Brain microvascular endothelial cell (primary cell): ENCODE data around the gene LAMA3.
"Not testable (repeated sequence)": the region's sequence is repeated elsewhere in the genome, so short reads cannot be mapped to it uniquely, and the experiment has no call there.

Source experiments
- DNase-seq: peaks from one replicate; pipeline ENCODE4 v3.0.0-alpha.2; 2020
- H3K27ac ChIP-seq: fragments of 250-450 bp; sonication (Bioruptor Pico); 2 replicates; pipeline ENCODE4 v1.5.1; 2020; ENCODE audit warnings: mild to moderate bottlenecking, moderate library complexity
- H3K27me3 ChIP-seq: fragments of 250-450 bp; sonication (Bioruptor Pico); replicated peaks from 2 replicates; pipeline ENCODE4 v1.5.1; 2020; ENCODE audit warnings: mild to moderate bottlenecking
- H3K36me3 ChIP-seq: fragments of 250-450 bp; sonication (Bioruptor Pico); replicated peaks from 2 replicates; pipeline ENCODE4 v1.5.1; 2020; ENCODE audit warnings: mild to moderate bottlenecking
- H3K4me3 ChIP-seq: 2 replicates; pipeline ENCODE4 v1.5.1; 2011; ENCODE audit warnings: low read depth, mild to moderate bottlenecking, control low read depth, low read length, moderate library complexity
- CTCF ChIP-seq: IDR thresholded peaks from 2 replicates; pipeline ENCODE4 v1.5.1; 2011; ENCODE audit warnings: low read depth, mild to moderate bottlenecking, moderate library complexity, low read length, control low read depth, inconsistent platforms; ENCODE audit errors: missing control alignments
- in situ Hi-C: cut with HindIII; loops from 2 replicates; pipeline ENCODE4 v1.10.0; 2017; ENCODE audit warnings: low sequenced_read_pairs, low pct_ligation_motif_present

LAMA3 gene

GRCh38 chr18:23732439-23732838 is 43.2 kb downstream of the LAMA3 start:
- TF ChIP-seq CTCF, result no peak
- no peaks in the 10 kb centered on the region for H3K36me3 ChIP-seq
- no peak overlapping the region for H3K27ac ChIP-seq
- no peaks in the 10 kb centered on the region for H3K27me3 ChIP-seq
- in situ Hi-C loops, result no loop called here
- DNase-seq, result no peak
- H3K4me3 ChIP-seq, result no peak overlapping the region

GRCh38 chr18:23733265-23733664 is 44.0 kb downstream of the LAMA3 start:
- H3K4me3 ChIP-seq, H3K27me3 ChIP-seq, in situ Hi-C loops, H3K27ac ChIP-seq, DNase-seq, H3K36me3 ChIP-seq: not testable (repeated sequence)

- Histone ChIP-seq H3K4me3 (no peak overlapping the region), H3K36me3 (no peaks in the 10 kb centered on the region), H3K27me3 (no peaks in the 10 kb centered on the region), H3K27ac (no peak overlapping the region)
- TF ChIP-seq CTCF, result no peak
- no peak for DNase-seq
- in situ Hi-C loops, result no loop called here
Measured at GRCh38 chr18:23733895-23734294, 44.6 kb downstream of the LAMA3 start.

GRCh38 chr18:23735021-23735464 is 45.8 kb downstream of the LAMA3 start:
- H3K27me3 ChIP-seq, result no peaks in the 10 kb centered on the region
- no peaks in the 10 kb centered on the region for H3K36me3 ChIP-seq
- DNase-seq, result peak; percentile 28
- in situ Hi-C loops, result no loop called here
- TF ChIP-seq CTCF, result no peak
- H3K4me3 ChIP-seq, result no peak overlapping the region
- no peak overlapping the region for H3K27ac ChIP-seq

GRCh38 chr18:23737578-23737977 is 48.3 kb downstream of the LAMA3 start:
- Histone ChIP-seq H3K27me3 (no peaks in the 10 kb centered on the region), H3K36me3 (no peaks in the 10 kb centered on the region), H3K27ac (no peak overlapping the region), H3K4me3 (no peak overlapping the region)
- TF ChIP-seq CTCF, result no peak
- DNase-seq, result no peak
- in situ Hi-C loops, result no loop called here

- no peak for TF ChIP-seq CTCF
- no peak for DNase-seq
- Histone ChIP-seq H3K27ac (no peak overlapping the region), H3K4me3 (no peak overlapping the region), H3K36me3 (no peaks in the 10 kb centered on the region), H3K27me3 (no peaks in the 10 kb centered on the region)
- in situ Hi-C loops, result no loop called here
Measured at GRCh38 chr18:23738151-23738550, 48.9 kb downstream of the LAMA3 start.
